NCI-H446 (cell line): ENCODE results near the gene ATP2B3.
A peak's percentile ranks its signal among the peaks of the same experiment; 100 is the strongest.

Experiments
- DNase-seq, 2 experiments: peaks; one replicate each; lab custom pipeline; 2025; lab: John Stamatoyannopoulos, UW

Gene ATP2B3

GRCh38 chrX:153568451-153569011, 51.1 kb downstream of the ATP2B3 start:
- no peak for DNase-seq

GRCh38 chrX:153569475-153569874, 52.0 kb downstream of the ATP2B3 start:
- no peak for DNase-seq

GRCh38 chrX:153571534-153571908, 54.1 kb downstream of the ATP2B3 start:
- DNase-seq: peak in 1 of 2 experiments; percentile 35

DNA sequence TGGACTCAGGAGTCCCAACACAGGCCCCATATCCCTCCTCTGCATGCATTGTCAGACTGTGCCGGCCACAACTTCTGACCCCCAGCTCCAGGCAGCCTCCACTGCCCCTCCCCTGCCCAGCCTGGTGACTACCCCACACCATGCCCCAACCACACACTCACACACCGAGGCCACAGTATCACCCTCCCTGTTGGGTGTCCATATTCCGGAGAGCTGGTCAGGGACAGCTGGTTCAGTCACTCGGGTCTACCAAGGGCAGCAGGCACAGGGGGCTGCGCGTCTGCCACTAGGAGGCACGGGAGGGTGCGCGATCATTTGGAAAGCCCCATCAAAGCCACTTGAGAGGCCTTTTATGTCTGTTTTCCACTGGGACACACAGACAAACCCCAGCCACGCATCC, 55.2 kb downstream of the ATP2B3 start:
- no peak for DNase-seq

GRCh38 chrX:153573984-153574383, 56.5 kb downstream of the ATP2B3 start:
- no peak for DNase-seq

- DNase-seq: no peak
Measured at GRCh38 chrX:153576239-153576870, 58.9 kb downstream of the ATP2B3 start.

GRCh38 chrX:153576961-153577360, 59.5 kb downstream of the ATP2B3 start:
- DNase-seq: no peak

- no peak for DNase-seq
Measured at GRCh38 chrX:153578200-153578835, 60.9 kb downstream of the ATP2B3 start.

DNA sequence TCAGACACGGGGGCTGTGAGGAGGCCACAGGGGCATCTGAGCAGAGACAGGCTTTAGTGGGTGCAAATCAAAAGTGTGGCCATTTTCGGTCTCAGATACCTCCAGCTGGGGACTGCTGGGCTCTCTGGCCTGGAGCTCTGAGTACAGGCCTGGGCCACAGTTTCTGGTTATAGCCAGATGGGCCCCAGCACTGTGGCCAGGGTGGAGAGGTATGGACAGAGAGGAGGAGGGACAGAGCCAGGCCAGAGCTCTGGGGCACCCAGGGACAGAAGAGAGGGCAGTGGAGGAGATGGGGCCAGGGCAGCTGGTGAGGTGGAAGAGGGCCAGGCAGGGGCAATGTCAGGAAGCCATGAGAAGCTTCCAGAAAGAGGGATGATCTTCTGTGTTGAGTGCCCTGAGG, 61.4 kb downstream of the ATP2B3 start:
- no peak for DNase-seq

- DNase-seq: no peak
Measured at GRCh38 chrX:153580700-153581386, 63.4 kb downstream of the ATP2B3 start.

GRCh38 chrX:153582896-153583295, 65.5 kb downstream of the ATP2B3 start:
- no peak for DNase-seq

- no peak for DNase-seq
Measured at GRCh38 chrX:153583433-153583832, 66.0 kb downstream of the ATP2B3 start.

- DNase-seq: no peak
Measured at GRCh38 chrX:153585827-153586226, 68.4 kb downstream of the ATP2B3 start.

- DNase-seq: no peak
Measured at GRCh38 chrX:153587342-153587741, 69.9 kb downstream of the ATP2B3 start.

GRCh38 chrX:153588021-153588781, 70.8 kb downstream of the ATP2B3 start:
- DNase-seq: no peak

GRCh38 chrX:153588782-153589446, 71.5 kb downstream of the ATP2B3 start:
- no peak for DNase-seq

DNA sequence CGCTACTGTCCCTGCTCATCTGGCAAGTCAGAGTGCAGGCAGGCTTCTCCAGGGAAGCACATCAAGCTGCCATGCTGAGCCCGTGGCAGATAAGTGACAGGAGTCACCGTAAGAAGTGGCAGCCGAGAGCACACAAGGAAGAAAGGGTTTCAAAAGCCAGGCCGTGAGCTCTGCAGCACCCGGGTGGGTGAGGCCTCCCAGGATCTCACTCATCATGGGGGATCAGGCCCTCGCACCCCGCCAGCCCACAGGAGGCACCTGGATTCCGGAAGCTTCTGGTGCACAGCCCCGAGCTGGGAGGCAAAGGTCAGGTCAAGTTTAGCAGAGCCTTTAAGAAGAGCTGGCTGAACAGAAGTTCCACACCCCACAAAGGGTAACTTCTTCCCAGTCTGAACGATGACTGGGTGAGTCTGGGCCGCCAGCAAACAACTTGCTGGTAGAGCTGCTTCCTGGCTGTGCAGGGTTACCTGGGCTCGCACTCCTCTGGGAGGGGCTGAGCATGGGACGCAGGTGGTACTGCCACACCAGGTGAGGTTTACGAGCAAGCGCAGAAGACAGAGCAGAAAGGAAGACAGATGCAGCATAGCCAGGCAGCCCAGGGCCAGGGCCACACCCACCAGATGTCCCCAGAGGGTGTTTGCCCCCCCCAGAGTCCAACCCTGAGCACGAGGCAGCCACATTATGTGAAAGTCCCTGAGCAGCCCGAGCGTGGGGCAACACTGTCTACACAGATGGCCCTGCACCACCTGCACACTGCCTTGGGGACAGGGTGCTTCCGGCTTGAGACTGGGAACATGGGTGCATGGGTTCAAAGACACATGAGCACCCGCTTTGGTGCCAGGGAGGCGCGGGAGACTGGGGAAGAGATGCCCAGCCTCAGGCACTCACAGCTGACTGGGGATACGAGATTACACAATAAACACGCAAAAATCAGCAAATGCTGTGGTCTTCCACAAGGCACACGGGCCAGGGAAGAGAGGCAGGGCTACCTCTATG, 73.8 kb downstream of the ATP2B3 start:
- DNase-seq: no peak

DNA sequence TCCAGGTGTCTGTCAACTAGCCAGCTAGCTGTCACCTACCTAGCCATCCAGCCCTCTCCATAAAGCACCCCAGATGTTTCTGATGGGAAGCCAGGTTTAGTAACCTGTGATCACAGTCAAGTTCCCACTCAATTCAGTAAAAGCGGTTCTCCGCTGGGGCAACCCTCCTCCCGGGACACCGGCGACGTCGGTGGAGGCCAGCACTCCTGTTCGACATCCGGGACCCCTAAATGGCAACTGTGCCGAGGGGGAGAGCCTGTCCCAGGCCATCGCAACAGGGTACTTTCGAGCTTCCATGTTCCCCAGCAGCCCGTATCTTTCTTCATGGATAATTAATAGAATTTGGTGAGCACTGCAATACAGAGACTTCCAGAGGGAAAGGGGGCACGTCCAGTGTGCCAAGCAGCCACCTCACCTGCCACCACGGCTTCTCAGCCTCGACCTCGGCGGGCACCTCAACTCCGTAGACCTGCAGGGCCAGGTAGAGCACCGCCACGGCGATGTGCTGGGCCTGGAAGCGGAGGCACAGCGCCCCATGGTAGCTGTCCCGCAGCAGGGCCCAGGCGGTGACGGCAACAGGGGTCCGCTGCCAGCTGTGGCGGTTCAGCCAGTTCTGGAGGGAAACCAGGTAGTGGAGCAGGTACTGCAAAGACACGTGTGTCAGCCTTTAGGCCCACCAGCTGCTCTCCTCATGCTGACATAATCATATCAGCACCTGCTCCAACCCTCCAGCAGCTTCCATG, 74.8 kb downstream of the ATP2B3 start:
- no peak for DNase-seq

- DNase-seq: peak in 1 of 2 experiments; percentile 40
Measured at GRCh38 chrX:153592966-153593688, 75.7 kb downstream of the ATP2B3 start.
